Stomach (tissue), 9 donors: Measurements from ENCODE around the gene CREB3L1. TPM values are rescaled to one million over a fixed set of nuclear protein-coding genes. Genes with fewer than 3 reads are reported as not detected.
A peak's percentile ranks its signal among the peaks of the same experiment; 100 is the strongest.

Experiments
- DNase-seq, 2 donors: peaks; one replicate each; pipeline versions ENCODE4 v3.0.0 to v3.0.0-alpha.2; 2013 to 2019
- H3K27ac ChIP-seq, 5 donors: fragments of 200-600 bp in 4 of 5; sonication (generic) in 4 of 5; one replicate each; pipeline ENCODE4 v1.5.1; 2013 to 2019; ENCODE audit warnings: mild to moderate bottlenecking in 1 of 5, moderate library complexity in 1 of 5
- H3K27me3 ChIP-seq, 3 donors: fragments of 200-600 bp; sonication (generic); one replicate each; pipeline ENCODE4 v1.5.1; 2017 to 2019; ENCODE audit warnings: mixed run types in 1 of 3
- H3K36me3 ChIP-seq, 4 donors: fragments of 200-600 bp; sonication (generic); 1 replicate in 3 of 4; 2 replicates in 1 of 4; pipeline ENCODE4 v1.5.1; 2016 to 2019
- H3K4me1 ChIP-seq, 4 donors: fragments of 200-600 bp; sonication (generic); one replicate each; pipeline ENCODE4 v1.5.1; 2016 to 2019
- H3K4me3 ChIP-seq, 4 donors: fragments of 200-600 bp; sonication (generic) in 3 of 4; one replicate each; pipeline ENCODE4 v1.5.1; 2016 to 2019; ENCODE audit warnings: mild to moderate bottlenecking in 1 of 4
- H3K9me3 ChIP-seq, 4 donors: fragments of 200-600 bp; sonication (generic); one replicate each; pipeline ENCODE4 v1.5.1; 2016 to 2019
- CTCF ChIP-seq, 7 experiments: fragments of 450-650 bp in 4 of 7; fragments of 200-600 bp in 3 of 7; sonication (generic) in 3 of 7; IDR thresholded peaks; one replicate each; pipeline ENCODE4 v1.5.1; 2016 to 2019; ENCODE audit warnings: antibody characterized with exemption in 7 of 7, control low read depth in 2 of 7, mild to moderate bottlenecking in 1 of 7
- EP300 ChIP-seq: sonication (generic); formaldehyde crosslinking; IDR thresholded peaks from one replicate; pipeline ENCODE4 v1.6.1; 2017; ENCODE audit warnings: antibody characterized with exemption
- POLR2A ChIP-seq, 4 donors: fragments of 450-650 bp; IDR thresholded peaks; one replicate each; pipeline ENCODE4 v1.6.1; 2016; ENCODE audit warnings: antibody characterized with exemption in 4 of 4, control low read depth in 2 of 4, mild to moderate bottlenecking in 1 of 4, moderate library complexity in 1 of 4
- POLR2AphosphoS5 ChIP-seq, 3 donors: sonication (generic); formaldehyde crosslinking; IDR thresholded peaks; one replicate each; pipeline ENCODE4 v1.6.1; 2016; ENCODE audit warnings: antibody characterized with exemption in 3 of 3
- WGBS, 5 donors: extraction: QIAGEN DNeasy Blood & Tissue Kit in 3 of 5; methylation state at CpG; one replicate each; pipeline versions ENCODE4 v1.1.5 to v1.1.7; 2013 to 2018; 5-methylcytosine and 5-hydroxymethylcytosine counted together
- intact Hi-C: fragments of 100-400 bp; cut with DNase I; formaldehyde crosslinking; loops from one replicate; pipeline ENCODE4 v1.15.1; 2023; ENCODE audit warnings: low total_unique reads
- polyA plus RNA-seq, 3 donors: library from polyadenylated mRNA; stranded (reverse); fragments of 200-250 nt; gene quantifications; one replicate each; pipeline ENCODE4 v1.2.3, GENCODE V29; 2013
- total RNA-seq, 5 donors: library from RNA; depleted of rRNA; stranded (reverse); fragments of >200 nt; gene quantifications; one replicate each; pipeline versions ENCODE4 v1.1.0 to v1.2.3, GENCODE V29; 2014 to 2016
- donor health status: healthy with polysubstance abuse.
- donor health status: Bipolar disorder and iron deficiency.
- donor health status: healthy.

CREB3L1 gene
- total and polyA plus RNA-seq, 8 donors, result 21.0 to 125 (median 48.4) TPM

DNA sequence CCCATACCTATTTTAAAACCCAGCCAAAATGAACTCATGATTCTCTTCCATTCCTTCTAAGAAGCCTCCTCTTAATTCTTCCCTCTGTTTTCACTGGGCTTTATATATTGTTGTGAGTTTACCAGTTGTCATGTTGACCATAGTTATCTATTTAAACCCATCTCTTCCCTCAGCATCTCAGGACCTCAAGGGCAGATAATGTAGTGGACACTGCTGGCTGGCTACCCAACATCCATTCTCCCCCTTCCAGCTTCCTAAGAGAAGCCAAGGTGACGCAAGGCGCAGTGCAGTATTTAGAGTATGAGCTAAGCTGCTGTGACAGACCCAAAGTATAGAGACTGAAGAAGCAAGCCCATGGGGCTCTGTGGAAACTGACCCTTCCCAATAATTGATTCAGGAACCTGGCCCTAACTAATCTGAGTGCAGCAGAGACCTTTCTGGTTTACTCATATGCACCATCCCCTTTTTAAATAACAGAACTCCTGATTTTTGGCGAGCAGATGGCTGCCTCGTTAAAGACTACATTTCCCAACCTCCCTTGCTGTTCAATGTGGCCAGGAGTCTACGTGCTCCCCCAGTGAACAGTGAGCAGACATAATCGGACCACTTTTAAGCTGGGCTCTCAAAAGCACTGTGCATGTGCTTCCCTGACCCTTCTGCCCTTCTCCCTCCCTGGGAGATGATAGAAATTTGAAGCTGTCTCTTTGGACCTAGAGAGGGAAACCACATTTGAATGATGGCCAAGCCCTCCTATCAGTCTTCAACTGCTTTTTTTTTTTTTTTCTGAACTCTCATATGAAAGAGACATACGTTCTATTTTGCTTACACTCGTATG is 28.1 kb upstream of the CREB3L1 start:
- intact Hi-C loops, result no loop called here
- Histone ChIP-seq H3K4me3 (no peak overlapping the region), H3K4me1 (peaks cover 7 to 45% (median 21%) of the 10 kb centered on the region in 4 donors), H3K9me3 (no peaks in the 10 kb centered on the region), H3K36me3 (no peaks in the 10 kb centered on the region), H3K27me3 (no peaks in the 10 kb centered on the region), H3K27ac (peak overlapping the region in 1 of 5 donors; percentile 57)
- WGBS, 5 donors, result 50 to 64% (median 54%) methylated on average over 8 of the region's 8 CpGs
- TF ChIP-seq POLR2A (IDR thresholded peaks at IDR 0.05) (no peak), EP300 (no peak), POLR2AphosphoS5 (IDR thresholded peaks at IDR 0.05) (no peak), CTCF (IDR thresholded peaks at IDR 0.05) (no peak)
- peak in 1 of 2 donors; percentile 52 for DNase-seq

GRCh38 chr11:46249938-46250744 is 27.3 kb upstream of the CREB3L1 start:
- H3K27me3 ChIP-seq, result no peaks in the 10 kb centered on the region
- H3K27ac ChIP-seq, result no peak overlapping the region
- H3K4me1 ChIP-seq, result peaks cover 7 to 45% (median 22%) of the 10 kb centered on the region in 4 donors
- intact Hi-C loops, result loop anchor here (5.0 kb wide), 1 partner anchor 47 kb away; no protein-coding TSS in a partner anchor
- DNase-seq, result no peak
- 83 to 87% (median 85%) methylated on average over 4 of the region's 4 CpGs for WGBS, 5 donors
- no peaks in the 10 kb centered on the region for H3K36me3 ChIP-seq
- no peak for TF ChIP-seq POLR2AphosphoS5 (IDR thresholded peaks at IDR 0.05)
- no peak for TF ChIP-seq CTCF (IDR thresholded peaks at IDR 0.05)
- no peak for TF ChIP-seq POLR2A (IDR thresholded peaks at IDR 0.05)
- TF ChIP-seq EP300, result no peak
- no peak overlapping the region for H3K4me3 ChIP-seq
- H3K9me3 ChIP-seq, result no peaks in the 10 kb centered on the region

DNA sequence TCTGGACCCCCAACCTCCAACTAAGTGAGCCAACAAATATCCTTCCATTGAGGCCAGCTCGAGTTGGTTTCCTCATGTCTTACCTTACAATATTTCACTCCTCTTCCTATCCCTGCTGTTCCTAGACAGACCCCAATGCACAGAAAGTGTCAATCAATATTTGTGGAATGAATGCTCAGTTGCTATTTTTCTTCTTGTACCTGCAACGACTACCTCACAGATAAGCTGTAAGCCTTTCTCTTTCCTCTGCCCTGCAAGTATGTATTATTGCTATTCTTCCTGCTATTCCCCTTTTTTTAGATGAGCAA is 26.8 kb upstream of the CREB3L1 start:
- H3K4me3 ChIP-seq, result no peak overlapping the region
- H3K9me3 ChIP-seq, result no peaks in the 10 kb centered on the region
- TF ChIP-seq POLR2AphosphoS5 (IDR thresholded peaks at IDR 0.05), result no peak
- TF ChIP-seq CTCF (IDR thresholded peaks at IDR 0.05), result no peak
- DNase-seq, result no peak
- no peaks in the 10 kb centered on the region for H3K27me3 ChIP-seq
- 72 to 76% (median 73%) methylated on average over 2 of the region's 2 CpGs for WGBS, 5 donors
- intact Hi-C loops, result loop anchor here (5.0 kb wide), 1 partner anchor 47 kb away; no protein-coding TSS in a partner anchor
- no peak overlapping the region for H3K27ac ChIP-seq
- no peaks in the 10 kb centered on the region for H3K36me3 ChIP-seq
- H3K4me1 ChIP-seq, result peaks cover 7 to 45% (median 22%) of the 10 kb centered on the region in 4 donors

DNA sequence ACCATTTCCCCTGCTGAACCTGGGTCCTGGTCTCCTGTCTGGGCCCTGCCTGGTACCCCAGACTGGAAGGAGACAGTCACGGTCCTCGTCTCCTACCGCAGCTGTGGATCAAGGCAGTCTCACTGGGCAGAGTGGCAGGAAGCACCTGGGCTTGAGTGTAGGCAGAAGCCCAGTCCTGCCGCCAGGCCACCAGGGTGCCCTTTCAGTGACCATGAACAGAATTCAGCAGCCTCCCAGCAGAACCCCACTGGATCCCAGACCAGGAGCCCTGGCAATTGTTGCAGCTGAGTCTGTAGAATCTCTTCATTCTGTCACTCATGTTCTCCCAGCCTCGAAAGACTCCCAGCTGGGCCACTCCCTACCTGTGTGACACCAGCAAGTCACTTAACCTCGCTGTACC is 25.5 kb upstream of the CREB3L1 start:
- intact Hi-C loops, result loop anchor here (5.0 kb wide), 1 partner anchor 45 kb away; no protein-coding TSS in a partner anchor
- DNase-seq, result no peak

More for the DNA sequence above, 25.5 kb upstream of the CREB3L1 start:
- no peak overlapping the region for H3K4me3 ChIP-seq
- H3K36me3 ChIP-seq, result no peaks in the 10 kb centered on the region
- peaks cover 7 to 45% (median 22%) of the 10 kb centered on the region in 4 donors for H3K4me1 ChIP-seq
- H3K9me3 ChIP-seq, result no peaks in the 10 kb centered on the region
- 50 to 76% (median 61%) methylated on average over 3 to 6 of the region's 6 CpGs for WGBS, 5 donors
- TF ChIP-seq POLR2AphosphoS5 (IDR thresholded peaks at IDR 0.05) (no peak), CTCF (IDR thresholded peaks at IDR 0.05) (no peak), EP300 (no peak)
- no peaks in the 10 kb centered on the region for H3K27me3 ChIP-seq
- H3K27ac ChIP-seq, result peak overlapping the region; percentile 37 to 60 (median 54)
